Measurements from ENCODE around the gene G3BP1.
A peak's percentile ranks its signal among the peaks of the same experiment; 100 is the strongest.
"Not testable (repeated sequence)": the region's sequence is repeated elsewhere in the genome, so short reads cannot be mapped to it uniquely, and the experiment has no call there.

G3BP1 gene

DNA sequence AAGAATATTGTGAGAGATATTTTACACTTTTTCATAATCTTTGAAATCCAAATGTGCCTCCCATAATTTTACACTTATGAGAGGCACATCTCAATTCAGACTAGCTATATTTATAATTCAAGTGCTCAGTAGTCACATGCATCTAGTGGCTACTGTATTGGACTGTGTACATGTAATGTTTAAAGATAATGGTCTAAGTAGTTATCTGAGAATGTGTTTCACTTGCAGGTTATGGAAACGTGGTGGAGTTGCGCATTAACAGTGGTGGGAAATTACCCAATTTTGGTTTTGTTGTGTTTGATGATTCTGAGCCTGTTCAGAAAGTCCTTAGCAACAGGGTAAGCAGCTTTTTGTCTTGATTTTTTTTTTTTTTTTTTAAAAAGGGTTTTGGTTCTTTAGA, 28.8 kb downstream of the G3BP1 start:
- no peak for DNase-seq

DNA sequence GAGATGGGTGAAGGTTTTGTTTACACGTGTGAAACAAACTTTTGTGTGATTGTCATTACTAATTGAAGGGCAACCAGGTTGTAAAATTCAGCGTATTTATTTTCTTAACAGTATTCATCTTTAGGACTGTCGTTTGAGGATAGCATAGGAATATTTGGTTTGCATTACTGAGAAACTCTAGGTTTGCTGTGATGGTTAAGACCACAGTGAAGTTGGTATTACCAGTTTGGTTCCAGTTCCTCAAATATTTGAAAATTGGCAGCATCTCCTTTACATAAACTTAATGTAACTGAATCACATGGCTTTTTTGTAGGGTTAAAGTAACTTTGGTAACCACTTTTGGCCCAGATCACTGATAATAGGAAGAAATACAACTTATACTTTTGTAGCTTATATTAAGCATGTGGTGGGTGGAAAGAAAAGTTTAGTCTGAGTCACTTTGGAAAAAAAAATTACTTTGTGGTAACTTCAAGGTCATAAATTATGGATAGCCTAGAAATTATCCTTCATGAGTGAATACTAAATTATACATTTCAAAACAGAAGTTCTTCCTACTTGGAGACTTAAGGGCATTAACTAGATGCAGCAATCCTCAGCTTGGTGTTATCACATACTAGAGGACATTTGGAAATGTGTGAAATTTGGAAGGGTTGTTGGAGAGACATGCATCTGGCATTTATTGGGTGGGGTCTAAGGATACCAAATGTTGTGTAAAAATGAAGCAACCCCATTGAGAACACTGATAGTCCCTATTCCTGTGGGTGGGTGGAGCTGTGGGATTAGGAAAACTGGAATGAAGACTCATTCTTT, 33.9 kb downstream of the G3BP1 start:
- DNase-seq = no peak

GRCh38 chr5:151808451-151809169, 36.9 kb downstream of the G3BP1 start:
- DNase-seq = no peak

- DNase-seq = no peak
Measured at GRCh38 chr5:151810449-151810848, 38.7 kb downstream of the G3BP1 start.

DNA sequence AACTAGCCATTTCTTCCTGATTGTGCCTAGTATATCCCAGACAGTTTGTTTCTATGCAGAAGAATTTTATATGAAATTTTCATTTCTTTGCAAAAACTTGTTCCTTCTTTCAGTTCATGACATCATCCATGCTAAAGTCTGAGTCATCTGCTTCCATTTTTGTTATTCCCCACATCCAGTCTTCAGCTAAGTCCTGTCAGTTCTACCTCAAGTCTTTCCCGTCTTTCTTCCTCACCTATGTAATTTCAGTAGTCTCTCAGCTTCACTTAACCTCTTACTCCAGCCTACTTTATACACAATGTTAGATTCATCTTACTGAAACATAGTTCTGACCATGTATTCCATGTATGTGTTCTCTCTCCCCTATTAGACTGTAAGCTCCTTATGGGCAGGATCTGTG, 39.1 kb downstream of the G3BP1 start:
- no peak for DNase-seq

DNA sequence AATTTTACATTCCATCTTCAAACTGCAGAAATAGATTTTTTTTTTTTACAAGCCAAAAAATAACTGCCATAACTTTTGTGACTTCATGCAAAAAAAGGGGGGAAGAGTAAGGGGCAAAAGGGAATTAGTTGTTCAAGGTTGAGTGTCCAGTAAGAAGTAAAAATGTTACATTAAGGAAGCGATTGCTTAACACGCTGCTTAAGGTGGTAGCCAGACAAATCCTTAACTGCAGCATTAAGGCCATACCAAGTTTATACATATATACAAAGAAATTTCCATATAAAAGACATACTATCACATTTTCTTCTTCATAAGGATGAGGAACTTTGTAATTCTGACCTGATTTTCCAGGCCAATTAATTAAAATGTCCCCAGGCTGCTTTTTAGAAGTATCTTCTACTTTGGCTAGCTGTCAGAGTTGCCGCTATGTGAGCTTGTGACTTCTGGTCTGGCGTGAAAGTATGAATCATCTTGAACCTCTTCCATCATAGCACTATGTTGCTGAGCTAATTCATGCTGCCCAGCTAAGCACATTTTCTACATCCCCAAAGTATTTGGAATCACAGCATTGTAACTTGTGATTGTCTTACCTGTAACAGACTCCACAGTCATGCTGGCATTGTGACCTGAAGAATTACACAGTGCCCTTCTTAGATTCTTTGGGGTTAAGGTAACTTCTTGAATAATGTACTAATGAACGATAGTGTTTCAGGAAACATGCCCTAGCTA, 40.0 kb downstream of the G3BP1 start:
- DNase-seq = no peak

DNA sequence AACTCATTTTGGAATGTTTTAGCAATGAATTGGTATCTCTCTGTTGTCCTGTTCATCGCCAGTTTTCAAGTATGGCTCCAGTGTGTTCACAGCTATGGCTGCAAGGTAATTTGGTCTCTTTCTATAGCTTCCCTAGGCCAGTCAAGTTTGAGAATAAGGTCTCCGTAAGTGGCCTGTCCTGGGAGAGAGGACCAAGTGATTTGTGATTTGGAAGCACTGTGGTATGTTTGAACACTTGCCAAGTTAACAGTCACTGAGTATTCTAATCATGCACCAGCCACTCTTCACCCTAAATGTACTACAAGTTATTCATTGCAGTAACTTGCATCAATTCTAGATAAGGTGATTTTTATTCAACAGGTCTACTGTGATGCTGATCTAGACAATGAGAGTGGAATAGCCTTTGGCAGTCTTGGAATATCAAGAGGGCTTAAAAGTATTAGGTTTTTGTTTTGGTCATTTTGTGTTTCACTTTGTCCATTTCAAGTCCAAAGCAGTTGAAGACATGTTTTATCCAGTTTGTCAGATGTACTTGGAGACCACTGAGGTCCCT, 41.1 kb downstream of the G3BP1 start:
- DNase-seq = no peak

DNA sequence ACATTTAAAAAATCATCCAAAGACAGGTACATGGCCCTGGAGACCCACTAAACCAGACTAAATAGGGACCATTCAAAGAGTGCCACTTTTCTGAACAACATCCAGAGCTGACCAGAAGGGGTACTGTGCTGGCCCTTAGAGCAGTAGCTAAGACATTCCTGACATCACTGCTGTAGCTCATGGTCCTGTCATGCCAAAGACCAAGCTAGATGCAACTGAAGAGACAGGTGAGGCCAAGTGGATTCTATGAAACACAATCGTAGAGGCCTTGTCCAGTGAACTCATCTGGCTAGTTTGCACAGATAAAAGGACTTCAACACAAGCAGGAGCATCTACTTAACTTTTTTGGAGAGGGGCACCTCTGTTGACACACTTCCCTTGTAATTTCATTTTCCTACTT, 43.3 kb downstream of the G3BP1 start:
- no peak for DNase-seq

DNA sequence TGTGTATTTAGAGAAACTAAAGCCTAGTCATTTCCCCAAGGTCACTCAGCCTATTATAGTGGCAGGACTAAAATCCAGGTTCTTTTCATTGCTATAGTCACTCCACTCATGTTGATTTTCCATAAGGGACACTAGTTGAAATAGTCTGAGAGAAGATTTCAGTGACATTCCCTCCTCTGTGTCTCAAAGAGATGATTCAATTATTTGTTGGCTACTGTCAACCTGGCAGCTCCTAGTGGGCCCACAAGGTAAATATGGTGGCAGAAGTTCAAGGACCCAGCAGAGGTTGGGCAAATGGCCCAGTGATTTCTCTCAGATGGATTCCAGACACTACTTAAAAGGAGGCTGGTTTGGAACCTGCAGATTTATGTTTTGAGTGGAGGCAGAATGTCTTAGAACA, 48.1 kb downstream of the G3BP1 start:
- DNase-seq = no peak

GRCh38 chr5:151820271-151820670, 48.5 kb downstream of the G3BP1 start:
- DNase-seq = no peak

DNA sequence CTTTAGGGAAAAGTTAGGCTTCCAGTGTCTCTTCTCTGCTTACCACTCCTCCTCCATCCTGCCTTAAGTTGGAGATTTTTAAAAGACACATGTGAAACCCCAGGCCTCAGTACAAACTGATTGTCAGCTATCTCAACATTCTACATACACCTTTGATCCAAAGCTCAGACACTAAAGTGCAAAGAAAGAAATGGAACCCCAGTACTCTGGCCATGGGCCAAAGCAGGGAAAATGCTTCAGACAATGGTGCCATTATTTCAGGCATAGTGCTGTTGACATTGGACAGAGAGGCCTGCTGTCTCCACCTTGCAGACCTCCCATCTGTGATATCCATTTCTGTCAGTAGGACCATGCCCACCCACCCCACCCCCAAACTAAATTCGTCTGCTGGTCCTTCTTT, 49.1 kb downstream of the G3BP1 start:
- DNase-seq = no peak

GRCh38 chr5:151822141-151822540, 50.4 kb downstream of the G3BP1 start:
- DNase-seq = no peak

DNA sequence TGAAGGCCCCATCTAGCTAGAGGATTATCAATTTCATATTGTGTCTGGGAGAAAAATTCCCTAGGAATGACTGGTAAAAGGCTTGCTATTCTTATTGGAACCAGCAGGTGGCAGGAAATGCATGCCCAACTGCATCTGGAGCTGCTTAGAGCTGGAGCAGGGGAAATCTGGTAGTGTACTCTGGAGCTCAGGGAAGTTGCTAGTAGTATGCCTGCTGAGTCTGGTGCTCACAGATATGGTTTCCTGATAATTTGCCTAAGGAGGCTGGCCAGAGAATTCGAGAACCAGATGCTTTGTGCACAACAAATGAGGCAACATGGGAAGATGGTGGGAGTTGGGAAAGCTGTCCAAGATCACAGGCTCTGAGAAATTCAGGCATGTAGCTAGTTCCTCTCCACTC, 53.7 kb downstream of the G3BP1 start:
- DNase-seq = peak; percentile 14 to 20

DNA sequence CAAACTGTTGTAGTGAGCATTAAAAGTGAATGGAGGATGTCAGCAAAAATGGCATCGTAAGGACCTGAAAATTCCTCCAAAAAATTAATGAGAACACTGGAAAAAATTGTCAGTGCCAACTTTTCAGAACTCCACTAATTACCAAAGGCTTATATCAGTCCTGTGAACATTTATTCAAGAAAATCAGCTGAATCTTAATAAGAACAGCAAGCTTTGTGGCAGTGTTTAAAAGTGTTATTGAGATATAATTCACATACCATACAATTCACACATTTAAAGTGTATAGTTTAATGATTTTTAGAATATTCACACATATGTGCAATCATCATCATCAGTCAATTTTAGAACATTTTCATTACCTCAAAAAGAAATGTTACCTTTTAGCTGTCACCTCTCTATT, 57.6 kb downstream of the G3BP1 start:
- DNase-seq = no peak

DNA sequence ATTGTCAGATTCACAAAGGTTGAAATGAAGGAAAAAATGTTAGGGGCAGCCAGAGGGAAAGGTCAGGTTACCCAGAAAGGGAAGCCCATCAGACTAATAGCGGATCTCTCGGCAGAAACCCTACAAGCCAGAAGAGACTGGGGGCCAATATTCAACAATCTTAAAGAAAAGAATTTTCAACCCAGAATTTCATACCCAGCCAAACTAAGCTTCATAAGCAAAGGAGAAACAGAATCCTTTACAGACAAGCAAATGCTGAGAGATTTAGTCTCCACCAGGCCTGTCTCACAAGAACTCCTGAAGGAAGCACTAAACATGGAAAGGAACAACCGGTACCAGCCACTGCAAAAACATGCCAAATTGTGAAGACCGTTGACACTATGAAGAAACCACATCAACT, 61.1 kb downstream of the G3BP1 start:
- not testable (repeated sequence) for DNase-seq

GRCh38 chr5:151846765-151847164, 75.0 kb downstream of the G3BP1 start:
- no peak for DNase-seq

GRCh38 chr5:151847871-151848270, 76.1 kb downstream of the G3BP1 start:
- no peak for DNase-seq

- DNase-seq = no peak
Measured at GRCh38 chr5:151855701-151856100, 83.9 kb downstream of the G3BP1 start.

GRCh38 chr5:151856861-151857260, 85.1 kb downstream of the G3BP1 start:
- no peak for DNase-seq

GRCh38 chr5:151860867-151861266, 89.1 kb downstream of the G3BP1 start:
- not testable (repeated sequence) for DNase-seq
